Vagina (tissue), 2 donors: Measurements from ENCODE around the gene DAPK2. TPM values are rescaled to one million over a fixed set of nuclear protein-coding genes. Genes with fewer than 3 reads are reported as not detected.

Experiments used
- DNase-seq, 2 donors: peaks; one replicate each; pipeline ENCODE4 v3.0.0-alpha.2; 2017; ENCODE audit errors: extremely low spot score in 2 of 2
- H3K27ac ChIP-seq: fragments of 200-600 bp; sonication (generic); one replicate; pipeline ENCODE4 v1.5.1; 2019
- H3K27me3 ChIP-seq: fragments of 200-600 bp; sonication (generic); one replicate; pipeline ENCODE4 v1.5.1; 2019
- H3K36me3 ChIP-seq, 2 donors: fragments of 200-600 bp; sonication (generic); one replicate each; pipeline ENCODE4 v1.5.1; 2017 to 2019
- H3K4me1 ChIP-seq: fragments of 200-600 bp; sonication (generic); one replicate; pipeline ENCODE4 v1.5.1; 2019
- H3K4me3 ChIP-seq, 2 donors: fragments of 200-600 bp; sonication (generic); 1 replicate in 1 of 2; 2 replicates in 1 of 2; pipeline ENCODE4 v1.5.1; 2016 to 2019
- H3K9me3 ChIP-seq: fragments of 200-600 bp; sonication (generic); one replicate; pipeline ENCODE4 v1.5.1; 2019
- POLR2A ChIP-seq, 2 donors: fragments of 450-650 bp; IDR thresholded peaks; one replicate each; pipeline ENCODE4 v1.6.1; 2017; ENCODE audit warnings: antibody characterized with exemption in 2 of 2, mild to moderate bottlenecking in 2 of 2, moderate library complexity in 2 of 2
- POLR2AphosphoS5 ChIP-seq, 2 donors: sonication (generic); formaldehyde crosslinking; IDR thresholded peaks; one replicate each; pipeline ENCODE4 v1.9.0; 2017; ENCODE audit warnings: antibody characterized with exemption in 2 of 2, mild to moderate bottlenecking in 2 of 2, low read depth in 1 of 2; ENCODE audit not compliant: insufficient read depth in 1 of 2
- intact Hi-C: fragments of 100-400 bp; cut with DNase I; formaldehyde crosslinking; loops from one replicate; pipeline ENCODE4 v1.15.1; 2023
- total RNA-seq: library from RNA; depleted of rRNA; stranded (reverse); fragments of >200 nt; gene quantifications from one replicate; pipeline ENCODE4 v1.2.3, GENCODE V29; 2016
- TF ChIP-seq, protein P1 (sequence below), 3 experiments: fragments of 450-650 bp in 2 of 3; fragments of 200-600 bp in 1 of 3; sonication (generic) in 1 of 3; IDR thresholded peaks; one replicate each; pipeline ENCODE4 v1.5.1; 2017 to 2019; ENCODE audit warnings: antibody characterized with exemption in 3 of 3, mild to moderate bottlenecking in 2 of 3, moderate library complexity in 2 of 3

DAPK2 gene
- total RNA-seq, 1 donor from 2014 or later, result 50.3 TPM

DNA sequence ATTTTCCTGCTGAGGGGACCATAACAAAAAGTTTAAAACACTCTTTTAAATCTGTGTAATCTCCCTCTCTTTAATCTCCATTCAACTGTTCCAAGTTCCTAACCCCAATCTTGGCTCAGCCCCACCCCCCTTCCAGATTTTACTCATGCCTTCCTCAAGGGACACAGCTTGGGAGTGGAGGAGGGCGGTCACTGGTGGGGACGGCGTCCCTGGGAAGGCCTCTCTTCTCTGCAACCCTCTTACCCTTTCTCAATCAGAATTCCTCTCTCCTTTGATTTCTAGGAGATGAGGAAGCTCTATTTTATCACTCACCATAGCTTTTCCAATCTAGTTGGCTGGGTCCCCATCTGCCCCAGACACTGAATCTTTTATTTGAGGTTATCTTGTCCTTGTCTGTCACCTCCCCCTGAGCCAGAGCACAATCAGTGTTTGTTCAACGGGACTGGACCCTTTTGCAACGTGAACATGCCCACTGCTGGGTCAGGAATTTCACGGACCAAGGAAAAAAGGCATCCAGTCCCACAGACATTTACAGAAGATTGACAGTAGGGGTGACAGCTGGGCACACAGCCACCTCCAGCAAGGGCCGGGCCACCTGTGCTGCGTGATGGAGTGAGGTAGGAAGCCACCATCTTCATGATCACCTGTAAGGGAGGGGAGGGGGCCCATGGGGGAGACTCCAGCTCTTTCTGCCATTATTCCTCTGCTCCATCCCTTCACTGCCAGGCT is 128.5 kb downstream of the DAPK2 start:
- TF ChIP-seq, protein P1, sequence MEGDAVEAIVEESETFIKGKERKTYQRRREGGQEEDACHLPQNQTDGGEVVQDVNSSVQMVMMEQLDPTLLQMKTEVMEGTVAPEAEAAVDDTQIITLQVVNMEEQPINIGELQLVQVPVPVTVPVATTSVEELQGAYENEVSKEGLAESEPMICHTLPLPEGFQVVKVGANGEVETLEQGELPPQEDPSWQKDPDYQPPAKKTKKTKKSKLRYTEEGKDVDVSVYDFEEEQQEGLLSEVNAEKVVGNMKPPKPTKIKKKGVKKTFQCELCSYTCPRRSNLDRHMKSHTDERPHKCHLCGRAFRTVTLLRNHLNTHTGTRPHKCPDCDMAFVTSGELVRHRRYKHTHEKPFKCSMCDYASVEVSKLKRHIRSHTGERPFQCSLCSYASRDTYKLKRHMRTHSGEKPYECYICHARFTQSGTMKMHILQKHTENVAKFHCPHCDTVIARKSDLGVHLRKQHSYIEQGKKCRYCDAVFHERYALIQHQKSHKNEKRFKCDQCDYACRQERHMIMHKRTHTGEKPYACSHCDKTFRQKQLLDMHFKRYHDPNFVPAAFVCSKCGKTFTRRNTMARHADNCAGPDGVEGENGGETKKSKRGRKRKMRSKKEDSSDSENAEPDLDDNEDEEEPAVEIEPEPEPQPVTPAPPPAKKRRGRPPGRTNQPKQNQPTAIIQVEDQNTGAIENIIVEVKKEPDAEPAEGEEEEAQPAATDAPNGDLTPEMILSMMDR (IDR thresholded peaks at IDR 0.05), result no peak
- TF ChIP-seq POLR2A (IDR thresholded peaks at IDR 0.05) (no peak), POLR2AphosphoS5 (IDR thresholded peaks at IDR 0.05; ENCODE audit: insufficient read depth in 1 of 2, low read depth in 1 of 2) (no peak)
- H3K4me3 ChIP-seq, result no peak overlapping the region
- no peaks in the 10 kb centered on the region for H3K9me3 ChIP-seq
- H3K4me1 ChIP-seq, result peaks cover 16% of the 10 kb centered on the region
- H3K27ac ChIP-seq, result peak overlapping the region; percentile 41
- no peaks in the 10 kb centered on the region for H3K36me3 ChIP-seq
- no peaks in the 10 kb centered on the region for H3K27me3 ChIP-seq
- intact Hi-C loops, result no loop called here
- DNase-seq, result no peak

GRCh38 chr15:63915873-63916771 is 130.2 kb downstream of the DAPK2 start:
- no peaks in the 10 kb centered on the region for H3K9me3 ChIP-seq
- H3K27me3 ChIP-seq, result no peaks in the 10 kb centered on the region
- TF ChIP-seq POLR2A (IDR thresholded peaks at IDR 0.05) (no peak), POLR2AphosphoS5 (IDR thresholded peaks at IDR 0.05; ENCODE audit: insufficient read depth in 1 of 2, low read depth in 1 of 2) (no peak)
- TF ChIP-seq, protein P1 (IDR thresholded peaks at IDR 0.05), result no peak
- no peak for DNase-seq
- peak overlapping the region; percentile 41 for H3K27ac ChIP-seq
- no peaks in the 10 kb centered on the region for H3K36me3 ChIP-seq
- no peak overlapping the region for H3K4me3 ChIP-seq
- intact Hi-C loops, result no loop called here
- peaks cover 16% of the 10 kb centered on the region for H3K4me1 ChIP-seq

GRCh38 chr15:63915209-63915872 is 130.9 kb downstream of the DAPK2 start:
- no peak for DNase-seq
- Histone ChIP-seq H3K9me3 (no peaks in the 10 kb centered on the region), H3K4me1 (peaks cover 21% of the 10 kb centered on the region), H3K36me3 (no peaks in the 10 kb centered on the region), H3K27ac (peak overlapping the region; percentile 41), H3K4me3 (no peak overlapping the region), H3K27me3 (no peaks in the 10 kb centered on the region)
- TF ChIP-seq POLR2AphosphoS5 (IDR thresholded peaks at IDR 0.05; ENCODE audit: insufficient read depth in 1 of 2, low read depth in 1 of 2) (no peak), POLR2A (IDR thresholded peaks at IDR 0.05) (no peak)
- TF ChIP-seq, protein P1 (IDR thresholded peaks at IDR 0.05), result no peak
- intact Hi-C loops, result no loop called here

DNA sequence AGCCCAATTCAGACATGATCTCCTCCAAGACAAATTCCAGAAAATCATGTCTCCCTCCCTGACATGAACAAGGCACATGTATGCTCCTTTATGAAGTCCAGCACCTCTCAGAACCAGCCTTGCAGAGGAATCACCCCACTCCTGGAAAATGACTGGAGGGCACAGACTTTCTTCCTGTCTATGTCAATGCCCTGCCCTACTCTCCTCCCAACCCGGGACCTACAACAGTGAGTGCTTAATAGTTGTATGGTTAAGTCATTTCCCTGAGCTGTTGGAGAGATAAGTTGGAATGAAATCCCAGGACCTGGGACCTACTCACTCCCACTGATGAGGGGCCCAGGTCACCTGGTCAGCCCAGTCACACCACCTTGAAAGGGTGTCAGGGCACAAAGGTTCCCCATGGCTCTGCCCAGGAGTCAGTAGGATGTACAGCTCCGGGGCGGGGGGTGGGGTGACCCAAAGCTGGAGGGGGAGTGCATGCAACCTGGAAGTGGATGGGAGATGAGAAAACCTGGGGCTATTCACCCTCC is 132.4 kb downstream of the DAPK2 start:
- intact Hi-C loops, result no loop called here
- Histone ChIP-seq H3K9me3 (no peaks in the 10 kb centered on the region), H3K4me1 (peaks cover 36% of the 10 kb centered on the region), H3K27ac (no peak overlapping the region), H3K27me3 (no peaks in the 10 kb centered on the region), H3K36me3 (no peaks in the 10 kb centered on the region), H3K4me3 (no peak overlapping the region)
- no peak for TF ChIP-seq POLR2A (IDR thresholded peaks at IDR 0.05)
- TF ChIP-seq, protein P1 (IDR thresholded peaks at IDR 0.05), result no peak
- TF ChIP-seq POLR2AphosphoS5 (IDR thresholded peaks at IDR 0.05; ENCODE audit: insufficient read depth in 1 of 2, low read depth in 1 of 2), result no peak
- no peak for DNase-seq
